Smooth muscle cell (in vitro differentiated cells): ENCODE results near the gene P4HB. TPM values are rescaled to one million over a fixed set of nuclear protein-coding genes. Genes with fewer than 3 reads are reported as not detected.

Experiments used
- DNase-seq: peaks from one replicate; lab custom pipeline; 2025; ENCODE audit not compliant: unreplicated experiment; lab: John Stamatoyannopoulos, UW
- H2AFZ ChIP-seq: fragments of 200-600 bp; sonication (generic); 2 replicates; pipeline ENCODE4 v1.6.0; 2016; ENCODE audit warnings: antibody characterized with exemption, low read depth, mild to moderate bottlenecking
- H3F3A ChIP-seq: fragments of 200-600 bp; sonication (generic); 2 replicates; pipeline ENCODE4 v1.6.0; 2017; ENCODE audit warnings: antibody characterized with exemption, low read depth
- H3K27ac ChIP-seq: fragments of 200-600 bp; sonication (generic); 2 replicates; pipeline ENCODE4 v1.5.1; 2016; ENCODE audit warnings: low read depth, mild to moderate bottlenecking
- H3K27me3 ChIP-seq: fragments of 200-600 bp; sonication (generic); 2 replicates; pipeline ENCODE4 v1.6.1; 2016; ENCODE audit warnings: low read depth, mild to moderate bottlenecking
- H3K36me3 ChIP-seq: fragments of 200-600 bp; sonication (generic); 2 replicates; pipeline ENCODE4 v1.5.1; 2016; ENCODE audit warnings: low read depth
- H3K4me1 ChIP-seq: fragments of 200-600 bp; sonication (generic); 2 replicates; pipeline ENCODE4 v1.5.1; 2016; ENCODE audit warnings: low read depth
- H3K4me2 ChIP-seq: fragments of 200-600 bp; sonication (generic); 2 replicates; pipeline ENCODE4 v1.6.0; 2016; ENCODE audit warnings: mild to moderate bottlenecking
- H3K4me3 ChIP-seq: fragments of 200-600 bp; sonication (generic); 2 replicates; pipeline ENCODE4 v1.5.1; 2016; ENCODE audit warnings: mild to moderate bottlenecking
- H3K79me2 ChIP-seq: fragments of 200-600 bp; sonication (generic); 2 replicates; pipeline ENCODE4 v1.6.0; 2016; ENCODE audit warnings: low read depth, mild to moderate bottlenecking
- H3K9ac ChIP-seq: fragments of 200-600 bp; sonication (generic); 2 replicates; pipeline ENCODE4 v1.6.0; 2016; ENCODE audit warnings: low read depth
- H3K9me3 ChIP-seq: fragments of 200-600 bp; sonication (generic); replicated peaks from 2 replicates; pipeline ENCODE4 v1.5.1; 2016; ENCODE audit warnings: low read depth
- H4K20me1 ChIP-seq: fragments of 200-600 bp; sonication (generic); 2 replicates; pipeline ENCODE4 v1.6.0; 2016; ENCODE audit warnings: low read depth
- WGBS: methylation state at CpG from one replicate; pipeline ENCODE4 v1.1.7; 2016; ENCODE audit warnings: low lambda C conversion rate; 5-methylcytosine and 5-hydroxymethylcytosine counted together
- polyA plus RNA-seq: library from polyadenylated mRNA; unstranded; fragments of >200 nt; fragmentation: Nextera tagmentation; extraction: Ambion mirVana; gene quantifications from 2 replicates; pipeline ENCODE4 v1.2.1, GENCODE V29; 2016
- total RNA-seq: library from RNA; depleted of rRNA; stranded (reverse); fragments of >200 nt; gene quantifications from 2 replicates; pipeline ENCODE4 v1.2.3, GENCODE V29; 2014
- TF ChIP-seq, protein P1 (sequence below): fragments of 200-600 bp; sonication (generic); IDR thresholded peaks from 2 replicates; pipeline ENCODE4 v1.5.1; 2017; ENCODE audit warnings: borderline replicate concordance, mild to moderate bottlenecking, antibody characterized with exemption; ENCODE audit not compliant: insufficient read depth, poor library complexity, severe bottlenecking

The P4HB gene
- total and polyA plus RNA-seq, 2 experiments from 2014 or later = 1,526 to 1,593 TPM

DNA sequence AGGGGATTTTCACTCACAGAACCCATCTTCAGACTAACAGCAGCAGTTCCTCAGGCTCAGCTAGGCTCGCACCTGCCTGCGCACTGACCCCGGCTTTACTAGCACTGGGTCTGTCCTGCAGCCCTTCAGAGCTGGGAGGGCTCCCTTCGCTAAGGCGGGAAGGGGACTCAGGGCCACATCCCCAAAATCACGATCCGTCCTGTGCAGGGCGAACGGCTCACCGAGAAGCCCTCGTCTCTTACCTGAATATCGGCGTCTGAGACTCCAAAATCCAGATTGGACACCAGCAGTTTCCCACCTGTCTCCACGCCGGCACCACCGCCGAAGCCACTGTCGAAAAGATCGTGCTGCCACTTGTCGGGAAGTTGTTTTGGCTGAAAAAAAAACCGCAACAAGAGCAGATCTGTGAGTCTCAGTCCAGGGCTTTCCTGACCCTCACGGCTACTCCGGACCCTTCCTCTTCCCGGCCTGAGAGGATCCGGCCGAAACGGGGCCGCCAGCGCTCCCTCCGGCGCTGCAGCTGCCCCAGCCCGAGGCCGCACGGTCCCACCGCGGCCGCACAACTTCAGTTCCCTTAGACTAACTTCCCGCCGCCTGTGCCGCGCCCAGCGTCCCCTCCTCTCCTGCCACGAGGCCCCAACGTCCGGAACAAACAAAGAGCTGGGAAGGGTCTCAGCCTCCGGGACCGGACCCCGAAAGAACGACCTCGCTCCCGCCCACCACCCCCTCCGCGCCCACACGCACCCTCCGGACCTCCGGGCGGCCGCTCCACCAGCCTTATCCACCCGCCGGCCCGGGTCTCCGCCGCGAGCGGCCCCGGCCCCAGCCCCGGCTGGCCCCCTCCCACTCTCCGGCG is 30.3 kb upstream of the P4HB start:
- peak overlapping the region; percentile 56 for H3K27ac ChIP-seq
- H4K20me1 ChIP-seq = peaks cover 37% of the 10 kb centered on the region
- peaks cover 59% of the 10 kb centered on the region for H3K79me2 ChIP-seq
- no peaks in the 10 kb centered on the region for H3K9me3 ChIP-seq
- H3K4me3 ChIP-seq = peak overlapping the region; percentile 95
- H3K4me1 ChIP-seq = peaks cover 10% of the 10 kb centered on the region
- TF ChIP-seq, protein P1, sequence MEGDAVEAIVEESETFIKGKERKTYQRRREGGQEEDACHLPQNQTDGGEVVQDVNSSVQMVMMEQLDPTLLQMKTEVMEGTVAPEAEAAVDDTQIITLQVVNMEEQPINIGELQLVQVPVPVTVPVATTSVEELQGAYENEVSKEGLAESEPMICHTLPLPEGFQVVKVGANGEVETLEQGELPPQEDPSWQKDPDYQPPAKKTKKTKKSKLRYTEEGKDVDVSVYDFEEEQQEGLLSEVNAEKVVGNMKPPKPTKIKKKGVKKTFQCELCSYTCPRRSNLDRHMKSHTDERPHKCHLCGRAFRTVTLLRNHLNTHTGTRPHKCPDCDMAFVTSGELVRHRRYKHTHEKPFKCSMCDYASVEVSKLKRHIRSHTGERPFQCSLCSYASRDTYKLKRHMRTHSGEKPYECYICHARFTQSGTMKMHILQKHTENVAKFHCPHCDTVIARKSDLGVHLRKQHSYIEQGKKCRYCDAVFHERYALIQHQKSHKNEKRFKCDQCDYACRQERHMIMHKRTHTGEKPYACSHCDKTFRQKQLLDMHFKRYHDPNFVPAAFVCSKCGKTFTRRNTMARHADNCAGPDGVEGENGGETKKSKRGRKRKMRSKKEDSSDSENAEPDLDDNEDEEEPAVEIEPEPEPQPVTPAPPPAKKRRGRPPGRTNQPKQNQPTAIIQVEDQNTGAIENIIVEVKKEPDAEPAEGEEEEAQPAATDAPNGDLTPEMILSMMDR = no peak
- no peak overlapping the region for H2AFZ ChIP-seq
- DNase-seq = no peak
- H3F3A ChIP-seq = no peaks in the 10 kb centered on the region
- WGBS = 20% methylated on average over 47 of the region's 69 CpGs
- no peaks in the 10 kb centered on the region for H3K27me3 ChIP-seq
- H3K4me2 ChIP-seq = peak overlapping the region; percentile 99
- H3K36me3 ChIP-seq = no peaks in the 10 kb centered on the region
- peak overlapping the region; percentile 97 for H3K9ac ChIP-seq

DNA sequence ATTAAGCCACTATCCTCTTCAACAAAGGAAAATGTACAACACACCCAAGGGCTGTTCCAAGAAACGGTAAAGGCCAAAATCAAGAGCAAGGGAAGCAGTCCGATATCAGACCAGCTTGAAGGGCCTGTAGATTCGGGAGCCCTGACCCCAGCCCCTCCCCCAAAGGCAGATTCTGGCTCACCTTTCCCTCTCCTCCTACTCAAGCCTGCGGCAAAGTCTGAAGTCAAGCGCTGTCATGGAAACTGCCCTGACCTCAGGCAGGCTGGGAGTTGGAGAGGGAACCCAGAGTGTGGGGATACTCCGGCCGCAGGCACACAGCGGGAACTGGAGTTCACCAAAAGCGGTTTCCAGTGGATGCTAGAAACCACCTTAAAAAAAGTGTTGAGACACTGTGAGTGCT is 29.3 kb upstream of the P4HB start:
- Histone ChIP-seq H3K4me1 (peaks cover 10% of the 10 kb centered on the region), H4K20me1 (peaks cover 44% of the 10 kb centered on the region), H3K36me3 (no peaks in the 10 kb centered on the region), H3K27ac (peak overlapping the region; percentile 56), H3K9ac (peak overlapping the region; percentile 97), H2AFZ (no peak overlapping the region), H3K9me3 (no peaks in the 10 kb centered on the region), H3K79me2 (peaks cover 59% of the 10 kb centered on the region), H3F3A (no peaks in the 10 kb centered on the region), H3K4me2 (peak overlapping the region; percentile 99), H3K27me3 (no peaks in the 10 kb centered on the region), H3K4me3 (no peak overlapping the region)
- WGBS = 94% methylated on average over 9 of the region's 9 CpGs
- TF ChIP-seq, protein P1 = no peak
- no peak for DNase-seq

DNA sequence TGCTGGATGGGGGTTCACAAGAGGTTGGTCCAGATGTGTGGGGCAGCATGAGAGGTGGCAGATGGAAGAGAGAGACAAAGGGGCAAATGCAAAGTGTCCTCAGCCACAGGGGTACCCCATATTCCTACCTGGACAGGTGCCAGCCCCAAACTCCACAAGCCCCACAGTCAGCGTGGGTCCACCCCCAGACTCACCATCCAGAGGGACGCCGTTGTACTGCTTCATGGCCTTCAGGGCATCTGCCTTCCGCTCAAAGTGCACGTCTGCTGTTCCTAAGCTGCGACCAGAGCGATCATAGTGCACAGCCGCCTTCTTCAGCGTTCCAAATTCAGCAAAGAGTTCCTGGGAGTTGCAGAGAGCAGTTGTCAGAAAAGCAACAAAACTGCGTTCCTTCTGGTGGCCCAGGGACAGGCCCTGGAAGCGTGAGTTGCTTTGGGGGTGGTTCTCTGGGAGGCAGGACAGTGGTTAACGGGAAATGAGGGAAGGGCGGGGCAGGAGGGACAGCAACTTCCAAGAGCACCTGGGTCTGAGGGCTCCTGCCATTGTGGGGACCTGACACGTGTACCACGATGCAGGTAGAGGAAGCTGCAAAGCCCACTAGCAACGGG is 28.8 kb upstream of the P4HB start:
- TF ChIP-seq, protein P1 = no peak
- DNase-seq = no peak
- Histone ChIP-seq H3K27me3 (no peaks in the 10 kb centered on the region), H3K36me3 (no peaks in the 10 kb centered on the region), H3K9me3 (no peaks in the 10 kb centered on the region), H3K27ac (no peak overlapping the region), H3K9ac (no peak overlapping the region), H4K20me1 (peaks cover 44% of the 10 kb centered on the region), H2AFZ (no peak overlapping the region), H3K4me2 (no peak overlapping the region), H3F3A (no peaks in the 10 kb centered on the region), H3K4me1 (peaks cover 10% of the 10 kb centered on the region), H3K79me2 (peaks cover 56% of the 10 kb centered on the region), H3K4me3 (no peak overlapping the region)
- WGBS = 98% methylated on average over 16 of the region's 16 CpGs
